MM.1S (cell line): ENCODE measurements around the gene OXSR1.

ENCODE experiments used
- DNase-seq: peaks from one replicate; pipeline ENCODE4 v3.0.0-alpha.2; 2015
- H2AFZ ChIP-seq: fragments of 300-600 bp; sonication (generic); 2 replicates; pipeline ENCODE4 v1.6.0; 2016; ENCODE audit warnings: antibody characterized with exemption, low read length
- H3F3A ChIP-seq: fragments of 300-600 bp; sonication (generic); 2 replicates; pipeline ENCODE4 v1.6.1; 2016; ENCODE audit warnings: mild to moderate bottlenecking, antibody characterized with exemption, low read length, moderate library complexity, mixed read lengths; ENCODE audit not compliant: insufficient read depth
- H3K27ac ChIP-seq: fragments of 300-600 bp; sonication (generic); 2 replicates; pipeline ENCODE4 v1.5.1; 2016; ENCODE audit warnings: mild to moderate bottlenecking, low read length
- H3K27me3 ChIP-seq: fragments of 300-600 bp; sonication (generic); replicated peaks from 2 replicates; pipeline ENCODE4 v1.6.0; 2016; ENCODE audit warnings: low read length; ENCODE audit not compliant: insufficient read depth
- H3K36me3 ChIP-seq: fragments of 300-600 bp; sonication (generic); replicated peaks from 2 replicates; pipeline ENCODE4 v1.6.1; 2016; ENCODE audit warnings: mild to moderate bottlenecking, low read length, mixed read lengths; ENCODE audit not compliant: insufficient read depth
- H3K4me1 ChIP-seq: fragments of 300-600 bp; sonication (generic); 2 replicates; pipeline ENCODE4 v1.6.1; 2016; ENCODE audit warnings: low read length, mixed read lengths
- H3K4me2 ChIP-seq: fragments of 300-600 bp; sonication (generic); 2 replicates; pipeline ENCODE4 v1.6.0; 2016; ENCODE audit warnings: low read depth, low read length
- H3K4me3 ChIP-seq: fragments of 300-600 bp; sonication (generic); 2 replicates; pipeline ENCODE4 v1.5.1; 2016; ENCODE audit warnings: low read length, mixed read lengths
- H3K79me2 ChIP-seq: fragments of 300-600 bp; sonication (generic); 2 replicates; pipeline ENCODE4 v1.6.1; 2016; ENCODE audit warnings: mixed run types, low read length, mixed read lengths
- H3K9ac ChIP-seq: fragments of 300-600 bp; sonication (generic); 2 replicates; pipeline ENCODE4 v1.6.1; 2016; ENCODE audit warnings: low read length, mixed read lengths
- H3K9me2 ChIP-seq: fragments of 300-600 bp; sonication (generic); replicated peaks from 2 replicates; pipeline ENCODE4 v1.6.1; 2016; ENCODE audit warnings: mild to moderate bottlenecking, low read length, mixed read lengths; ENCODE audit not compliant: insufficient read depth
- H3K9me3 ChIP-seq: fragments of 300-600 bp; sonication (generic); replicated peaks from 2 replicates; pipeline ENCODE4 v1.6.1; 2016; ENCODE audit warnings: mild to moderate bottlenecking, low read length, mixed read lengths; ENCODE audit not compliant: insufficient read depth
- H4K20me1 ChIP-seq: fragments of 300-600 bp; sonication (generic); 2 replicates; pipeline ENCODE4 v1.6.1; 2016; ENCODE audit warnings: mild to moderate bottlenecking, low read length, moderate library complexity, mixed read lengths; ENCODE audit not compliant: insufficient read depth
- EZH2 ChIP-seq: fragments of 300-600 bp; sonication (generic); optimal IDR thresholded peaks from 2 replicates; pipeline ENCODE3; 2017; ENCODE audit warnings: low read depth, mild to moderate bottlenecking, antibody characterized with exemption, low read length, mixed read lengths
- EZH2phosphoT487 ChIP-seq: fragments of 300-600 bp; sonication (generic); IDR thresholded peaks from 2 replicates; pipeline ENCODE4 v1.6.1; 2018; ENCODE audit warnings: antibody characterized with exemption, low read length
- TF ChIP-seq, protein P1 (sequence below): fragments of 300-600 bp; sonication (generic); IDR thresholded peaks from 2 replicates; pipeline ENCODE4 v1.5.1; 2016; ENCODE audit warnings: antibody characterized with exemption, low read length, mixed read lengths

OXSR1 gene

GRCh38 chr3:38275658-38276057 lies 110.3 kb downstream of the OXSR1 start:
- H3F3A ChIP-seq: no peaks in the 10 kb centered on the region
- no peak overlapping the region for H3K27ac ChIP-seq
- peaks cover 7% of the 10 kb centered on the region for H3K4me1 ChIP-seq
- no peaks in the 10 kb centered on the region for H3K9me3 ChIP-seq
- TF ChIP-seq EZH2 (no peak), EZH2phosphoT487 (no peak)
- TF ChIP-seq, protein P1, sequence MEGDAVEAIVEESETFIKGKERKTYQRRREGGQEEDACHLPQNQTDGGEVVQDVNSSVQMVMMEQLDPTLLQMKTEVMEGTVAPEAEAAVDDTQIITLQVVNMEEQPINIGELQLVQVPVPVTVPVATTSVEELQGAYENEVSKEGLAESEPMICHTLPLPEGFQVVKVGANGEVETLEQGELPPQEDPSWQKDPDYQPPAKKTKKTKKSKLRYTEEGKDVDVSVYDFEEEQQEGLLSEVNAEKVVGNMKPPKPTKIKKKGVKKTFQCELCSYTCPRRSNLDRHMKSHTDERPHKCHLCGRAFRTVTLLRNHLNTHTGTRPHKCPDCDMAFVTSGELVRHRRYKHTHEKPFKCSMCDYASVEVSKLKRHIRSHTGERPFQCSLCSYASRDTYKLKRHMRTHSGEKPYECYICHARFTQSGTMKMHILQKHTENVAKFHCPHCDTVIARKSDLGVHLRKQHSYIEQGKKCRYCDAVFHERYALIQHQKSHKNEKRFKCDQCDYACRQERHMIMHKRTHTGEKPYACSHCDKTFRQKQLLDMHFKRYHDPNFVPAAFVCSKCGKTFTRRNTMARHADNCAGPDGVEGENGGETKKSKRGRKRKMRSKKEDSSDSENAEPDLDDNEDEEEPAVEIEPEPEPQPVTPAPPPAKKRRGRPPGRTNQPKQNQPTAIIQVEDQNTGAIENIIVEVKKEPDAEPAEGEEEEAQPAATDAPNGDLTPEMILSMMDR: no peak
- H3K9me2 ChIP-seq: no peaks in the 10 kb centered on the region
- no peaks in the 10 kb centered on the region for H3K79me2 ChIP-seq
- H3K27me3 ChIP-seq: no peaks in the 10 kb centered on the region
- no peaks in the 10 kb centered on the region for H4K20me1 ChIP-seq
- no peaks in the 10 kb centered on the region for H3K36me3 ChIP-seq
- H2AFZ ChIP-seq: no peak overlapping the region
- no peak overlapping the region for H3K4me3 ChIP-seq
- no peak overlapping the region for H3K9ac ChIP-seq
- DNase-seq: no peak
- H3K4me2 ChIP-seq: no peak overlapping the region

- Histone ChIP-seq H3F3A (no peaks in the 10 kb centered on the region), H3K9me2 (no peaks in the 10 kb centered on the region)
Observed at GRCh38 chr3:38276081-38276916, 111.0 kb downstream of the OXSR1 start.

GRCh38 chr3:38276917-38277630 lies 111.7 kb downstream of the OXSR1 start:
- DNase-seq: no peak
- no peak overlapping the region for H3K4me2 ChIP-seq
- H3K4me3 ChIP-seq: no peak overlapping the region
- TF ChIP-seq, protein P1: no peak
- TF ChIP-seq EZH2phosphoT487 (no peak), EZH2 (no peak)
- no peak overlapping the region for H3K27ac ChIP-seq
- no peaks in the 10 kb centered on the region for H3K27me3 ChIP-seq
- peaks cover 7% of the 10 kb centered on the region for H3K4me1 ChIP-seq
- no peaks in the 10 kb centered on the region for H4K20me1 ChIP-seq
- no peaks in the 10 kb centered on the region for H3K79me2 ChIP-seq
- H3F3A ChIP-seq: no peaks in the 10 kb centered on the region
- no peaks in the 10 kb centered on the region for H3K9me3 ChIP-seq
- no peaks in the 10 kb centered on the region for H3K36me3 ChIP-seq
- H2AFZ ChIP-seq: no peak overlapping the region
- H3K9me2 ChIP-seq: no peaks in the 10 kb centered on the region
- H3K9ac ChIP-seq: no peak overlapping the region

More at GRCh38 chr3:38276081-38276916, 111.0 kb downstream of the OXSR1 start:
- Histone ChIP-seq H3K9me3 (no peaks in the 10 kb centered on the region), H3K27me3 (no peaks in the 10 kb centered on the region), H3K79me2 (no peaks in the 10 kb centered on the region), H4K20me1 (no peaks in the 10 kb centered on the region), H3K4me2 (no peak overlapping the region), H2AFZ (no peak overlapping the region), H3K9ac (no peak overlapping the region), H3K4me1 (peaks cover 7% of the 10 kb centered on the region), H3K36me3 (no peaks in the 10 kb centered on the region), H3K27ac (no peak overlapping the region), H3K4me3 (no peak overlapping the region)
- TF ChIP-seq, protein P1: no peak
- TF ChIP-seq EZH2 (no peak), EZH2phosphoT487 (no peak)
- DNase-seq: no peak
